GM13977 (cell line): ENCODE data around the gene TNRC6C.
"Not testable (repeated sequence)": the region's sequence is repeated elsewhere in the genome, so short reads cannot be mapped to it uniquely, and the experiment has no call there.

ENCODE experiments used
- DNase-seq: peaks from one replicate; pipeline ENCODE4 v3.0.0; 2012; ENCODE audit warnings: low spot score
- in situ Hi-C: fragments of 300-500 bp; cut with MboI; formaldehyde crosslinking; loops from one replicate; pipeline ENCODE4 v1.12.0; 2022; ENCODE audit warnings: low sequenced_read_pairs, low pct_unique_long_range_greater_than_20kb, mixed read lengths, inconsistent platforms; ENCODE audit not compliant: unreplicated experiment
- TF ChIP-seq, protein P1 (sequence below): IDR thresholded peaks from 2 replicates; pipeline ENCODE4 v1.5.1; 2012; ENCODE audit warnings: mild to moderate bottlenecking, control low read depth; ENCODE audit not compliant: insufficient read depth; ENCODE audit errors: extremely low read depth, missing control alignments

Gene TNRC6C

DNA sequence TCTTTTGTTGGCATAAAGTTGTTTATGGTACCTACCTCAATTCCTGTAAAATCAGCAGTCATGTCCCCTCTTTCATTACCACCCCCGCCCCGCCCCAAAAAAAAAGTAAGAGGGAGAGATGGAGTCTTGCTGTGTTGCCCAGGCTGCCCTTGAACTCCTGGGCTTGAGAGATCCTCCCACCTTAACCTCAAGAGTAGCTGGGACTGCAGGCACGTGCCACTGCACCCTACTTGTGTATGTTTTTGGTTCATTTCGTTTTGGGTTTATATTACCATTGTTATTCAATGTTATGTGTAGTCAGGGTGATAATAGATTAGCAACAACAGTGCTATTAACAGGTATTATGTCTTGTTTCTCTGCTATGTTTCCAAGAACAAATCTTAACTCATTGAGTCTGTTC lies 15.9 kb downstream of the TNRC6C start:
- TF ChIP-seq, protein P1, sequence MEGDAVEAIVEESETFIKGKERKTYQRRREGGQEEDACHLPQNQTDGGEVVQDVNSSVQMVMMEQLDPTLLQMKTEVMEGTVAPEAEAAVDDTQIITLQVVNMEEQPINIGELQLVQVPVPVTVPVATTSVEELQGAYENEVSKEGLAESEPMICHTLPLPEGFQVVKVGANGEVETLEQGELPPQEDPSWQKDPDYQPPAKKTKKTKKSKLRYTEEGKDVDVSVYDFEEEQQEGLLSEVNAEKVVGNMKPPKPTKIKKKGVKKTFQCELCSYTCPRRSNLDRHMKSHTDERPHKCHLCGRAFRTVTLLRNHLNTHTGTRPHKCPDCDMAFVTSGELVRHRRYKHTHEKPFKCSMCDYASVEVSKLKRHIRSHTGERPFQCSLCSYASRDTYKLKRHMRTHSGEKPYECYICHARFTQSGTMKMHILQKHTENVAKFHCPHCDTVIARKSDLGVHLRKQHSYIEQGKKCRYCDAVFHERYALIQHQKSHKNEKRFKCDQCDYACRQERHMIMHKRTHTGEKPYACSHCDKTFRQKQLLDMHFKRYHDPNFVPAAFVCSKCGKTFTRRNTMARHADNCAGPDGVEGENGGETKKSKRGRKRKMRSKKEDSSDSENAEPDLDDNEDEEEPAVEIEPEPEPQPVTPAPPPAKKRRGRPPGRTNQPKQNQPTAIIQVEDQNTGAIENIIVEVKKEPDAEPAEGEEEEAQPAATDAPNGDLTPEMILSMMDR: no peak
- in situ Hi-C loops: no loop called here
- DNase-seq: no peak

DNA sequence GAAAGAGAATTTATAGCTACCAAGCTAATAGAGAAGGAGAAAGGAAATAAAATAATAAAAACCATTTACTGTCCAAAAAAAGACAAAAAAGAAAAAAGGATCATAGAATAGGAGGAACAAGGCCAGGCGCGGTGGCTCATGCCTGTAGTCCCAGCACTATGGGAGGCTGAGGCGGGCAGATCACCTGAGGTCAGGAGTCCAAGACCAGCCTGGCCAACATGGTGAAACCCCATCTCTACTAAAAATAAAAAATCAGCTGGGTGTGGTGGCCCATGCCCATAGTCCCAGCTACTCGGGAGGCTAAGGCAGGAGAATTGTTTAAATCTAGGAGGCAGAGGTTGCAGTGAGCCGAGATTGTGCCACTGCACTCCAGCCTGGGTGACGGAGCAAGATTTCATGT lies 23.9 kb downstream of the TNRC6C start:
- in situ Hi-C loops, DNase-seq: not testable (repeated sequence)

DNA sequence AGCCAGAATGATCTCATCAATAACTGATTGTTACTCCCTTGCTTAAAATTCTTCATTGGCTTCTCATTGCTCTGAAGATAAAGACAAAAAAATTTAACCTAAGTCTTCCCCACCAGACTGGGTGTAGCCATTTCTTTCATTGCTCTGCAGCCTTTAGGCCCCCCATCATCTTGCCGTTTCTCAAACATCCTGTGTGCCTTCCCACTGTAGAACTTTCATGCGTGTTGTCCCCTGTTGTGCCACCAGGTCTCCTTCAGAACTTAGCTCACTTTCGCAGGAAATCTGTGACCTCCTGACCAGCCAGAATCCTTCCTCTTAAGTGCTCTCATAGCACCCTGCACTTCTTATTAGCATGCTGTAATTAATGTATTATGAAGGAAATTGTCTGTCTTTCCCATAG lies 31.8 kb downstream of the TNRC6C start:
- in situ Hi-C loops: no loop called here
- TF ChIP-seq, protein P1: no peak
- no peak for DNase-seq

DNA sequence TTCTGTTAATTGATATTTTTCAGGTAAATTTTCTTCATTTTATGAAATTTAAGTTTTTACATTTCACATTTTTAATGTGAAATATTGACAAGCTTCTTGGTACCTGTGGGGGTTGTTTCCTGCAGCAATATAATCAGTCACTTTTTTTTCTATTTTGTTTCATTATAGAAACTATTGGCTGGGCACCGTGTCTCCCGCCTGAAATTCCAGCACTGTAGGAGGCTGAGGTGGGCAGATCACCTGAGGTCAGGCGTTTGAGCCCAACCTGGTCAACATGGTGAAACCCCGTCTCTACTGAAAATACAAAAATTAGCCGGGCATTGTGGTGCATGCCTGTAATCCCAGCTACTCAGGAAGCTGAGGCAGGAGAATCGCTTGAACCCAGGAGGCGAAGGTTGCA lies 35.2 kb downstream of the TNRC6C start:
- in situ Hi-C loops, DNase-seq: not testable (repeated sequence)

DNA sequence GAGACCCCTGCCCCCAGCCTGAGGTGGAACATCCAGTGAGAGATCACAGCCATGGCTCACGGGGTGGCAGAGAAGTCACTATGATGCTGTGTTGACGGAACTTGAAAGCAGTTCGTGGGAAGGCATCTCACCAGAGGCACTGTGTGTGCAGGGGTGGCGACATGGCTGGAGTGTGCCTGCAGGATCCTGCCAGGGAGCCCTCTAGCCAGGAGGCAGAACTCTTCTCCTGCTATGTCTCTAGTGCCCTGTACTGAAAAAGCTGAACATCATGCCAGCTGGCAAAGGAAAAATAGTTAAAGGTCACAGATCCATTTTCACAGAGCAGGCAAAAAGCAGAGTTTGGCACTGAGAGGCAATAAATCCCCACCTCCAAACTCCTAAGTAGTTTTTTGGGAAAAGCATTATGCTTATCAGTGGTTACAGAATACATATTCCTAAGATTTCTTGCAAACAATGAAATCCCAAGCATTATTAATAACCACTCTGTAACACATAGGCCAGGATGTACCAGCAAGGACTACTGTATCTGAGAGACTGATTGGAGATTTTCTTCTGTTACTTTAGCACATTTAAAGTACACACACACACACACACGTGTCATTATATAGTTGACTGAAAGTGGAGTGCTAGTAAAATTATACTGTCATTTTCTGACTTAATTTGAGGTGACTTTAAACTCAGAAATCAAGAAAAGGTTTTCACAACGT lies 36.8 kb downstream of the TNRC6C start:
- in situ Hi-C loops: no loop called here
- TF ChIP-seq, protein P1: no peak
- DNase-seq: no peak

DNA sequence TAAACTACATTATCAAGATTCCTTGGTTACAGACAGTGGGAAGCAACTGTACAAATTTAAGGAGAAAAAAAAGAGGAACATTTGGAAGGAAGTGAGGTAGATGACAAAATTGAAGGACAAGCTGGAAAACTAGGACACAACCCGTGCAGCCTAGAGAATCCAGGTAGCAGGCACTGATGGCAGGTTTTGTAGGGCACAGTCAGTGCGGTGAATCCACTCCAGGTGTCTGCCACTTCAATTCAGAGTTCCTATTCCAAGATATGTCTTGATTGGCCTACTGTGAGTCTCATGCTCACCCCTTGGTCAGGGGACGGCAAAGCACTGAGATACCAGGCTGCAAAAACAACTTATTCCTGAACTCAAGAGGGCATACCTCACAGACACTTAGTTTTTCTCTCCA lies 37.8 kb downstream of the TNRC6C start:
- TF ChIP-seq, protein P1: no peak
- no peak for DNase-seq
- in situ Hi-C loops: no loop called here

DNA sequence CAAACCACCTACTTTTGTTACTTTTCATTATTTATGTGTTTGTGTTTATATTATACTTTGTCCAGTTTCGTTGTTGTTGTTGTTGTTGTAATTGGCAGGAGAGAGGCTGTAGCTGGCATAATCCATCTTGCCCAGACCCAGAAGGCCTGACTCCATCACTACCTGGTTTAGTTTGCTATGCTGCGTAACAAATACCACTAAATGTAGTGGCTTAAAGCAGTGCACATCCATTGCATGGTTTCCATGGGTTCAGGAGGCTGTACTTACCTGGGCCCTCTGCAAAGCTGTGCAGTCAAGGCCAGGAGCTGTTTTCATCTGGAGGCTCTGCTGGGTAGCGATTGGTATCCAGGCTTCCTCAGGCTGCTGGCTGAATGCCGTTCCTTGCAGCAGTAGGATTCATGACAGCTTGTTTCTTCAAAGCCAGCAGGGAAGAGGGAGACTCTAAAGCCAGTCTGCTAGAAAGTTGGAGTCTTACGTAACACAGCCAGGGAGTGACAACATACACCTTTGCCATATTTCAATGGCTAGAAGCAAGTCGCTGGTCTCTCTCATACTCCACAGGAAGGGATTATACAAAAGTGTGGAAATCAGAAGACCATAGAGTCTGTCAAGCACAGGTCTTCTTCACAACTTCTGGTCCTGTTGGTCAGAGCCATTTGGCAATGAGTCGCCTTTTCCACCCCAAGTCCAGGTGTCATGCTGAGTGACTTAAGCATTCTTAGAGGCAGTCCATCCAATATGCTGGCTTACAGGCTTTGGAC lies 41.1 kb downstream of the TNRC6C start:
- no peak for DNase-seq
- in situ Hi-C loops: loop anchor here (25.0 kb wide), 2 partner anchors 462 to 662 kb away; no protein-coding TSS in a partner anchor

More for the DNA sequence above, 41.1 kb downstream of the TNRC6C start:
- TF ChIP-seq, protein P1: no peak
